GM12865 (cell line): Measurements from ENCODE around the gene ADCY5.

ENCODE experiments used
- DNase-seq: peaks from one replicate; pipeline ENCODE4 v3.0.0; 2010; ENCODE audit warnings: low read depth
- H3K4me3 ChIP-seq: 2 replicates; pipeline ENCODE4 v1.5.1; 2011; ENCODE audit warnings: mild to moderate bottlenecking, low read depth, low read length, control low read depth
- TF ChIP-seq, protein P1 (sequence below): IDR thresholded peaks from 2 replicates; pipeline ENCODE4 v1.5.1; 2011; ENCODE audit warnings: low read length, control low read depth, low read depth, inconsistent platforms; ENCODE audit not compliant: insufficient read depth; ENCODE audit errors: missing control alignments

Gene ADCY5

DNA sequence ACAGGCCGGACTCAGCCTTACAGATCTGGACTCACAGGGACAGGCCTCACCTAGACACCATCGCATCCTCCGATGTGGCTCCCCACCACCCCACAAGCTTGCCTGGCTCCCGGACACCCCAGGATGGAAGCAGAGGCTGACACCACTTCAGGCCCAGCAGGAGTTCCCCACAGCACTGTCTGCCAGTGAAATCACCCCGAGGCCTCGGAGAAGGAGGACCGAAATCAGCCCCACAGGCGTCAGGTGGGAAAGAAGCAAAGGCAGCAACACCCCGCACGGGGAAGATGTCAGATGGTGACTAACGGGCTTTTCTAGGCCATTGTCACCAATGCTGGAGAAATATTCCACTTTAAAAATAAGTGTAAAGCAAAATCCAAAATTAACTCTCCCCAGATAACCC lies 18.6 kb downstream of the ADCY5 start:
- DNase-seq, result no peak
- TF ChIP-seq, protein P1, sequence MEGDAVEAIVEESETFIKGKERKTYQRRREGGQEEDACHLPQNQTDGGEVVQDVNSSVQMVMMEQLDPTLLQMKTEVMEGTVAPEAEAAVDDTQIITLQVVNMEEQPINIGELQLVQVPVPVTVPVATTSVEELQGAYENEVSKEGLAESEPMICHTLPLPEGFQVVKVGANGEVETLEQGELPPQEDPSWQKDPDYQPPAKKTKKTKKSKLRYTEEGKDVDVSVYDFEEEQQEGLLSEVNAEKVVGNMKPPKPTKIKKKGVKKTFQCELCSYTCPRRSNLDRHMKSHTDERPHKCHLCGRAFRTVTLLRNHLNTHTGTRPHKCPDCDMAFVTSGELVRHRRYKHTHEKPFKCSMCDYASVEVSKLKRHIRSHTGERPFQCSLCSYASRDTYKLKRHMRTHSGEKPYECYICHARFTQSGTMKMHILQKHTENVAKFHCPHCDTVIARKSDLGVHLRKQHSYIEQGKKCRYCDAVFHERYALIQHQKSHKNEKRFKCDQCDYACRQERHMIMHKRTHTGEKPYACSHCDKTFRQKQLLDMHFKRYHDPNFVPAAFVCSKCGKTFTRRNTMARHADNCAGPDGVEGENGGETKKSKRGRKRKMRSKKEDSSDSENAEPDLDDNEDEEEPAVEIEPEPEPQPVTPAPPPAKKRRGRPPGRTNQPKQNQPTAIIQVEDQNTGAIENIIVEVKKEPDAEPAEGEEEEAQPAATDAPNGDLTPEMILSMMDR, result no peak
- H3K4me3 ChIP-seq, result no peak overlapping the region

DNA sequence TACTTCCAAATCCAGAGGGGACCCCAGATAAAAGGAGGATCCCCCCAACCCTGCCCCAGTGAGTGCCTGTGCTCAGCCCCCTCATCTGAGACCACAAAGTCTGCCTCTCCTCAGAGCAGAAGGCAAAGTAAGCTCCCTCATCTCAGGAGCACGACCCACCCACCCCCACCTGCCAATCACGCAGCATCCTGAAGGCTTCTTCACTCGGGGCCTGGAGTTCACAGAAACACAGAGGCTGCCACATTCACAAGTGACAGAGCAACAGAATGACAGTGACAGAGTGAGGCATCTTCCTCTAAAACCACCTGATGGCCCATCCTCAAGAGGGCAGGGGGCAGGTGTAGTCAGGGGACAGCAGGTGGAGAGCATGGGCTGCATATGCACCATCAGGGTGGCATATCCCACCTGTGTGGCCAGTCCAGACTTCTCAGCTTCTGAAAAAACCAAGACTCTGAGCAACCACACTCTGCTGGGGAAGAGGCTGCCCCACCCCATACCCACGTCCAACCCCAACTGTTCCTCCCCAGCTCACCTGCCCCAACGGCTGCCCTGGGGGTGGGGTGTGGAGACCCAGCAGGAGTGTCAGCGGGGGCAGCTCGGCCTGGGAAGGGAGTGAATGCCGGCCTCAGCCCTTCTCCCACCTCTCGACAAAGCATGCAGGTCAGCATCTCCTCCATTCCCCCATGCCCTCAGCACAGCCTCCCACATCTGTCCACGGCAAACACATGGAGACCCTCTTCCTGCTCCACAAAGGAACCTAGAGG lies 19.3 kb downstream of the ADCY5 start:
- TF ChIP-seq, protein P1, result no peak
- DNase-seq, result no peak
- no peak overlapping the region for H3K4me3 ChIP-seq

DNA sequence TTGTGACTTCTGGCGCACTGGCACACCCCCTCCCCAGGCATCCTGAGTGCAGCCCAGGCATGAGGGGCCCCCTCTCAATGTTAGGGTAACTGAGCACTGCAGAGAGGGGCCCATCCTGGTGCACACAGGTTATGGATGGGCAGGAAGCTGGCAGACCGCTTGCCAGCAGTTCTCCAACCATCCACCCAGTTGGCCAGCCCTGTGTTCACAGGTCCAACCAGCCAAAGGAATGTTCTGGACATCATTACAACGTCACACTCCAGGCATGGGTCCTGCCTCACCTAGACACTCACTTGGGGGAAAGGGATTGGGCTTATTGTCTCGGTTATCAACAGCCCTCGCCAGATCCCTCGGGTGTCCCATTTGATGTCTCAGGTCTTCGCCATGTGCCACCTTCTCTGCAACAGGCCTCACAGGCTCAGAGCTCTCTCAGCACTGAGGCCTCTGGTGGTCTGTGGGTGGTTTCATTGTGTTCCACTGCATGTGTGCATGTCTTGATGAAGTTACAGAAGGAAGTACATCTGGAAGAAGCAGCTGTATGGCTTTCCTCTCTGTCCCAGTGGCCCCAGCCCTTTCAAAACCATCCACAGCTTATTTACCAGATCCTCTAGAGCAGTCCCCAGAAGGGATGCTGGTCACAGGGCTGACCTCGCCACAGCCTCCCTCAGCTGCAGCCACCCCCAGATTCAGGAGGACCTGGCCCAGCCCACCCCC lies 23.7 kb downstream of the ADCY5 start:
- TF ChIP-seq, protein P1, result no peak
- no peak overlapping the region for H3K4me3 ChIP-seq
- DNase-seq, result no peak

DNA sequence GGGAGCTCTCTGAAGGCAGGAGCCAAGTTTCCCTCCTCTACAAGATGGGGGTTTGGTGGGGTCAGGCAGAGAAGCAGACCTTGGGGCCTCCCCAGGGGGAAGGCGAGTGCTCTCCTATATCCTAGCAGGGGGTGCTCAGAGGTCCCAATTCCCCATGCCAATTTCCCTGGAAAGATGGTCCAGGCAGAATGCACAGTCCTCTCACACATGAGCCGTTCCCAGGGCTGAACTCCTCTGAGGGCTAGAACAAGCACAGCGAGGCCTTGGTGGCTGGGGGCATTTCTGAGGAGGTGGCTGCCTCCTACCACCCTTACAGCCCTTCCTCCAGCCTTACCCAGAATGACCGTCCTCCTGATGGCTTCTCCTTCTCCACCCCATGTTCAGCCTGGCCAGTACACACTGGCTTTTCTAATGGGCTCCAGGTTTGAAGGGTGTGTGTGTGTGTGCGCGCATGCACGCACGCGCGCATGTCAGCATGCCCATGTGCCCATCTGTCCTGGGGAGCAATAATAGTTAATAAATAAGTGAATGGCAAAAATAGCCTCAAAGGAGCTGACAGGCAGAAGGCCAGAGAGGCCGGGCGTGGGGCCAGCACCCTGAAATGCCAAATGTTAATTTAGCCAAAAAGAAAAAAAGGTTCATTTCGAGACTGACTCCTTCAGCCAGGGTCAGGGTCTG lies 24.4 kb downstream of the ADCY5 start:
- TF ChIP-seq, protein P1, result no peak
- no peak overlapping the region for H3K4me3 ChIP-seq
- no peak for DNase-seq

DNA sequence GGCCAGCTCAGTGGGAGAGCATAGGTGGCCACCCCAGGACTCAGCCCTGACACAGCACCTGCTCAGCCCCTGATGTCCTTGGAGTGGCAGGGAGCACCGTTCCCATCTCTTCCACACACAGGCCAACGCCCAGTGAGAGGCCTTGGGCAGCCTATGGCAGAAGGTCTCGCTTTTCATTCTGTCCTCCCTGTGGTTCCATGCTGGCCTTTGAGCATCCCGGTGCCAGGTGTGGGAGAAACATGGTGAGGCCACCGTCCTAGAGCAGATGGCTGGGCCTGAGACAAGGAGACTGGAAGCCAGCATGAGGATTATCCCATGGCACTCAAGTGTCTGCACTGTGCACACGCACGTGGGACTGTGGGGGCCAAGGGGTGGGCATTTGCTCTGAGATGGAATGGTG lies 25.1 kb downstream of the ADCY5 start:
- H3K4me3 ChIP-seq, result no peak overlapping the region
- DNase-seq, result no peak
- TF ChIP-seq, protein P1, result no peak

DNA sequence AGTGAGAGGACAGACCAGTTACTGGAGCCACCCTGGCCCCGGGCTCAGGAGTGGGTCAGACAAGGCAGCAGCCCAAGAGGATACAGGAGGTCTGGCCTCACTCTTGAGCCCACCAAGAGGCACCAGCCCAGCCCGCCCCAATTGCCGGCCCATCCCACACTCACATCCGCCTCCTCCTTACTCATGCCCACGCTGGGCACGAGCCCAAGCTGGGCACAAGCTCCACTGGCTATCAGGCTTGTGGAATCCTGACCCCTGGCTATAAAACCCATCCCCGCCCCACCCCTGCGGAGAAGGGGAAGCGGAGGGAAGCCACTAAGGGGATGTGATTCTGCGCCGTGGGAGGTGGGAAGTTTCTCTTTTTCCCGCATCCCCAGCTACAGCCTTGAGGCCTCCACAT lies 25.9 kb downstream of the ADCY5 start:
- TF ChIP-seq, protein P1, result no peak
- H3K4me3 ChIP-seq, result no peak overlapping the region
- no peak for DNase-seq

DNA sequence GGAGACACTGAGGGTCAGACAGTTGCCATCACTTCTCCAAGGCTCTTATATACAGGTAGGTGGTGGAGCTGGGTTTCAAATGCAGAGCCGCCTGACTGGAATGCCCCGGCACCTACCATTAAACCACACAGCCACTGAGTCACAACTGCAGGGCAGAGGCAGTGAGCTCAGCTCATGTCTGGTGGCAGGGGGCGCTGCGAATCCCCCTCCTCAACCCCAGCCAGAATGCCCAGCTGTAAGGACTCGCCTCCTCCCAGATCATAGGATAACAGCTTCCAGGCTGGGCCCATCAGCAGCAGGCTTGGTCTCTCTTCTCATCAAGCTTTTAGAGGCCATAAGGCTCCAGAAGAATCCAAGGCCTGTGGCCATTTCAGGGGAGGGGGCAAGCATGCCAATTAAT lies 26.4 kb downstream of the ADCY5 start:
- TF ChIP-seq, protein P1, result no peak
- H3K4me3 ChIP-seq, result no peak overlapping the region
- DNase-seq, result no peak
